K562 (cell line): ENCODE measurements around the gene ABCB10. TPM values are rescaled to one million over a fixed set of nuclear protein-coding genes. Genes with fewer than 3 reads are reported as not detected.

Experiments used
- C11orf30 ChIP-seq: fragments of 450-650 bp; IDR thresholded peaks from 2 replicates; pipeline ENCODE4 v1.6.1; 2016; ENCODE audit warnings: low read depth, mild to moderate bottlenecking
- DDX20 ChIP-seq: fragments of 450-650 bp; IDR thresholded peaks from 2 replicates; pipeline ENCODE4 v1.6.1; 2016; ENCODE audit warnings: missing genetic modification characterization, low read depth, mild to moderate bottlenecking, missing compliant biosample characterization, moderate library complexity
- GATA2 ChIP-seq: sonication (generic); formaldehyde crosslinking; IDR thresholded peaks from 2 replicates; pipeline ENCODE4 v1.4.0; 2020; ENCODE audit warnings: mild to moderate bottlenecking, missing genetic modification reagents
- MCM7 ChIP-seq, 2 experiments: fragments of 450-650 bp; IDR thresholded peaks; 2 replicates each; pipeline ENCODE4 v1.6.1; 2016 to 2018
- MED1 ChIP-seq: sonication (generic); formaldehyde crosslinking; IDR thresholded peaks from 2 replicates; pipeline ENCODE4 v1.8.1; 2023; ENCODE audit warnings: missing genetic modification reagents, borderline replicate concordance
- MNT ChIP-seq, 2 experiments: fragments of 450-650 bp; conservative IDR thresholded peaks; 2 replicates each; pipeline ENCODE4 v1.6.1; 2017; ENCODE audit warnings: mild to moderate bottlenecking in 2 of 2, moderate library complexity in 2 of 2
- RB1 ChIP-seq: fragments of 450-650 bp; IDR thresholded peaks from 2 replicates; pipeline ENCODE4 v1.6.1; 2017; ENCODE audit warnings: low read depth, mild to moderate bottlenecking
- SAP30 ChIP-seq: fragments of 200-600 bp; sonication (generic); IDR thresholded peaks from 2 replicates; pipeline ENCODE4 v1.6.1; 2012; ENCODE audit warnings: borderline replicate concordance, low read depth, mild to moderate bottlenecking, moderate library complexity, low read length, control low read depth, inconsistent platforms; ENCODE audit not compliant: insufficient read depth, poor library complexity, severe bottlenecking
- SETDB1 ChIP-seq: IDR thresholded peaks from one replicate; pipeline ENCODE4 v1.6.1; 2012; ENCODE audit warnings: low read length, control low read depth, inconsistent platforms
- ZBED1 ChIP-seq: IDR thresholded peaks from 2 replicates; pipeline ENCODE4 v1.6.1; 2014
- ZC3H11A ChIP-seq: IDR thresholded peaks from 2 replicates; pipeline ENCODE4 v1.6.1; 2012; ENCODE audit warnings: low read depth, low read length, improper control_type of control experiment
- ZNF134 ChIP-seq: fragments of 250-450 bp; sonication (Bioruptor Pico); conservative IDR thresholded peaks from 2 replicates; pipeline ENCODE4 v1.4.0; 2020
- ZNF274 ChIP-seq: IDR thresholded peaks from 2 replicates; pipeline ENCODE4 v1.6.1; 2011; ENCODE audit warnings: low read depth, mild to moderate bottlenecking, low read length, moderate library complexity, borderline replicate concordance
- ZNF830 ChIP-seq: fragments of 250-450 bp; sonication (Bioruptor Pico); IDR thresholded peaks from 2 replicates; pipeline ENCODE4 v1.5.0; 2021; ENCODE audit warnings: mild to moderate bottlenecking
- polyA plus RNA-seq, 8 experiments: library from polyadenylated mRNA; depleted of rRNA in 4 of 8; stranded (reverse) in 5 of 8; unstranded in 3 of 8; fragments of >200 nt; fragmentation: Nextera tagmentation in 2 of 8; fragmentation: Illumina TruSeq in 1 of 8; extraction: Ambion mirVana in 2 of 8; extraction: Trizol in 1 of 8; gene quantifications; 2 replicates each; pipeline versions ENCODE4 v1.2.1 to v1.2.3, GENCODE V29; 2011 to 2014; ENCODE audit warnings: inconsistent platforms in 1 of 8, missing spikeins in 1 of 8
- total RNA-seq, 7 experiments: library from RNA; depleted of rRNA in 6 of 7; stranded (reverse); fragments of >200 nt in 6 of 7; fragmentation: Illumina TruSeq in 2 of 7; extraction: Trizol in 2 of 7; gene quantifications; 2 replicates each; pipeline versions ENCODE4 v1.2.1 to v1.2.3, GENCODE V29; 2011 to 2021; ENCODE audit warnings: low replicate concordance in 1 of 7
- TF ChIP-seq, protein P1 (sequence below): fragments of 250-450 bp; sonication (Bioruptor Pico); IDR thresholded peaks from 2 replicates; pipeline ENCODE4 v1.5.0; 2022; ENCODE audit warnings: mild to moderate bottlenecking
- TF ChIP-seq, protein P2 (sequence below): fragments of 450-650 bp; IDR thresholded peaks from 2 replicates; pipeline ENCODE4 v1.6.1; 2016; ENCODE audit warnings: borderline replicate concordance
- TF ChIP-seq, protein P3 (sequence below): sonication (generic); formaldehyde crosslinking; IDR thresholded peaks from 2 replicates; pipeline ENCODE4 v1.8.1; 2023; ENCODE audit warnings: mild to moderate bottlenecking, missing genetic modification reagents
- TF ChIP-seq, protein P4 (sequence below): fragments of 250-450 bp; sonication (Bioruptor Pico); IDR thresholded peaks from 2 replicates; pipeline ENCODE4 v1.9.0; 2021; ENCODE audit warnings: mild to moderate bottlenecking

ABCB10 gene
- total and polyA plus RNA-seq, 9 of the 15 experiments (the other 6 are each of a cell fraction or from before 2014, with no cell fraction given), result 12.4 to 54.8 (median 36.4) TPM

DNA sequence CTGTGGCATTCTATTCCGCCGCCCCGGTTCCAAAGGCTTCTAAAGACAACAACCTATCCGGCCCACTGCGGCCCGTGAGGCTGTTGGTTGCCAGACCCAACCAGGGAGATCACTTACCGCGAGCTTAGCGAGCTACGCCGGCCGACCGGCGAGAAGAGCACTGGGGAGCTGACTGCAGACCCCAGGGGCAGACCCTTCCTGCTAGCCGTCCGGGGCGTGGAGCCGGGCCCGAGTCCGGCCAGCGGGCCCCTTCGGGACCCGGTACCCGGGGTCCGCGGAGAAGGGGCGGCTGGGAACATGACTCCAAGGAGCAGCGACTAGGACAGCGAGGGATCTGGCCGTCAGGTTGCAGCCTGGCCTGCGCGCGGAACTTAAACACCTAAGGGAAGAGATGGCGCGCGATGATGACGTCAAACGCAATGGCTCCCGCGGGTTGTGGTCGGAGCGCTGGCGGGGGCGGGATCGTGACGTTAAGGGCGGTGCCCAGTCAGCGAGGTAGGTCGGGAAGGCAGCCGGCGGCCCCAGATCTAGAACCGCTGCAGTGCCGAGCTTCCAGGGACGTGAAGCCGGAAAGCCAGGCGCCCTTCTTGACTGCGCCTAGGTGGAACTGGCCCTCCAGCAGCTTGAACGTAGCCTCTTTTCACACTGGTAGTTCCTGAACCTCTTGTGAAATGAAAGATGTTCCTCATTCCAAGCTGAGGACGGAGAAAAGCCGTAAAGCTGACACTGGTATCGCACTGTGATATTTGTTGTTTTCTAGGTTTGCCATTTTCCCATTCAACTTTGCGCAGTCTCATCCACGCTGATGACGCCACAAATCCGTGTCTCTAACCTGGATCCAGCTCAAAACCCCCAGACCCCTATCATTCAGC lies 50.3 kb downstream of the ABCB10 start, which contains the start of gene NUP133 (continued):
- TF ChIP-seq, protein P1, sequence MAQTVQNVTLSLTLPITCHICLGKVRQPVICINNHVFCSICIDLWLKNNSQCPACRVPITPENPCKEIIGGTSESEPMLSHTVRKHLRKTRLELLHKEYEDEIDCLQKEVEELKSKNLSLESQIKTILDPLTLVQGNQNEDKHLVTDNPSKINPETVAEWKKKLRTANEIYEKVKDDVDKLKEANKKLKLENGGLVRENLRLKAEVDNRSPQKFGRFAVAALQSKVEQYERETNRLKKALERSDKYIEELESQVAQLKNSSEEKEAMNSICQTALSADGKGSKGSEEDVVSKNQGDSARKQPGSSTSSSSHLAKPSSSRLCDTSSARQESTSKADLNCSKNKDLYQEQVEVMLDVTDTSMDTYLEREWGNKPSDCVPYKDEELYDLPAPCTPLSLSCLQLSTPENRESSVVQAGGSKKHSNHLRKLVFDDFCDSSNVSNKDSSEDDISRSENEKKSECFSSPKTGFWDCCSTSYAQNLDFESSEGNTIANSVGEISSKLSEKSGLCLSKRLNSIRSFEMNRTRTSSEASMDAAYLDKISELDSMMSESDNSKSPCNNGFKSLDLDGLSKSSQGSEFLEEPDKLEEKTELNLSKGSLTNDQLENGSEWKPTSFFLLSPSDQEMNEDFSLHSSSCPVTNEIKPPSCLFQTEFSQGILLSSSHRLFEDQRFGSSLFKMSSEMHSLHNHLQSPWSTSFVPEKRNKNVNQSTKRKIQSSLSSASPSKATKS (CRISPR knock-in tag), result no peak
- no peak; the same call in 1 of the 2 replicates for TF ChIP-seq ZNF274
- no peak for TF ChIP-seq ZNF830 (CRISPR knock-in tag)
- peak; percentile 92 for TF ChIP-seq RB1
- TF ChIP-seq GATA2 (CRISPR knock-in tag), result no peak
- TF ChIP-seq, protein P2, sequence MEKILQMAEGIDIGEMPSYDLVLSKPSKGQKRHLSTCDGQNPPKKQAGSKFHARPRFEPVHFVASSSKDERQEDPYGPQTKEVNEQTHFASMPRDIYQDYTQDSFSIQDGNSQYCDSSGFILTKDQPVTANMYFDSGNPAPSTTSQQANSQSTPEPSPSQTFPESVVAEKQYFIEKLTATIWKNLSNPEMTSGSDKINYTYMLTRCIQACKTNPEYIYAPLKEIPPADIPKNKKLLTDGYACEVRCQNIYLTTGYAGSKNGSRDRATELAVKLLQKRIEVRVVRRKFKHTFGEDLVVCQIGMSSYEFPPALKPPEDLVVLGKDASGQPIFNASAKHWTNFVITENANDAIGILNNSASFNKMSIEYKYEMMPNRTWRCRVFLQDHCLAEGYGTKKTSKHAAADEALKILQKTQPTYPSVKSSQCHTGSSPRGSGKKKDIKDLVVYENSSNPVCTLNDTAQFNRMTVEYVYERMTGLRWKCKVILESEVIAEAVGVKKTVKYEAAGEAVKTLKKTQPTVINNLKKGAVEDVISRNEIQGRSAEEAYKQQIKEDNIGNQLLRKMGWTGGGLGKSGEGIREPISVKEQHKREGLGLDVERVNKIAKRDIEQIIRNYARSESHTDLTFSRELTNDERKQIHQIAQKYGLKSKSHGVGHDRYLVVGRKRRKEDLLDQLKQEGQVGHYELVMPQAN, result peak; percentile 89; the same call in 1 of the 2 replicates
- no peak for TF ChIP-seq ZNF134 (CRISPR knock-in tag)
- peak; percentile 82 to 94 for TF ChIP-seq MNT (conservative IDR thresholded peaks at IDR 0.05)
- no peak; the same call in 1 of the 2 replicates for TF ChIP-seq ZC3H11A
- TF ChIP-seq MCM7 (IDR thresholded peaks at IDR 0.05), result no peak
- TF ChIP-seq C11orf30, result peak; percentile 97
- peak; percentile 74 for TF ChIP-seq SAP30
- TF ChIP-seq, protein P3, sequence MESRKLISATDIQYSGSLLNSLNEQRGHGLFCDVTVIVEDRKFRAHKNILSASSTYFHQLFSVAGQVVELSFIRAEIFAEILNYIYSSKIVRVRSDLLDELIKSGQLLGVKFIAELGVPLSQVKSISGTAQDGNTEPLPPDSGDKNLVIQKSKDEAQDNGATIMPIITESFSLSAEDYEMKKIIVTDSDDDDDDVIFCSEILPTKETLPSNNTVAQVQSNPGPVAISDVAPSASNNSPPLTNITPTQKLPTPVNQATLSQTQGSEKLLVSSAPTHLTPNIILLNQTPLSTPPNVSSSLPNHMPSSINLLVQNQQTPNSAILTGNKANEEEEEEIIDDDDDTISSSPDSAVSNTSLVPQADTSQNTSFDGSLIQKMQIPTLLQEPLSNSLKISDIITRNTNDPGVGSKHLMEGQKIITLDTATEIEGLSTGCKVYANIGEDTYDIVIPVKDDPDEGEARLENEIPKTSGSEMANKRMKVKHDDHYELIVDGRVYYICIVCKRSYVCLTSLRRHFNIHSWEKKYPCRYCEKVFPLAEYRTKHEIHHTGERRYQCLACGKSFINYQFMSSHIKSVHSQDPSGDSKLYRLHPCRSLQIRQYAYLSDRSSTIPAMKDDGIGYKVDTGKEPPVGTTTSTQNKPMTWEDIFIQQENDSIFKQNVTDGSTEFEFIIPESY (CRISPR knock-in tag), result peak; percentile 47; the same call in 1 of the 2 replicates
- peak; percentile 89 for TF ChIP-seq ZBED1
- TF ChIP-seq, protein P4, sequence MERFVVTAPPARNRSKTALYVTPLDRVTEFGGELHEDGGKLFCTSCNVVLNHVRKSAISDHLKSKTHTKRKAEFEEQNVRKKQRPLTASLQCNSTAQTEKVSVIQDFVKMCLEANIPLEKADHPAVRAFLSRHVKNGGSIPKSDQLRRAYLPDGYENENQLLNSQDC, result peak; percentile 62; the same call in 1 of the 2 replicates
- TF ChIP-seq SETDB1, result peak; percentile 92
- no peak for TF ChIP-seq DDX20 (tag)
- TF ChIP-seq MED1 (CRISPR knock-in tag), result no peak
